Measurements from ENCODE around the gene ZNF777.

GRCh38 chr7:149475121-149476045 lies 14.5 kb upstream of the ZNF777 start:
- no peak for TF ChIP-seq CTCF (tag by site-specific recombination; IDR thresholded peaks at IDR 0.05)
- TF ChIP-seq KLF7 (tag by site-specific recombination; IDR thresholded peaks at IDR 0.05; ENCODE audit: borderline replicate concordance): no peak
- no peak for TF ChIP-seq ZNF580 (tag by site-specific recombination; IDR thresholded peaks at IDR 0.05)
- no peak for TF ChIP-seq YY1 (tag by site-specific recombination; IDR thresholded peaks at IDR 0.05)
- TF ChIP-seq ZNF837 (tag by site-specific recombination; IDR thresholded peaks at IDR 0.05): no peak
- TF ChIP-seq HOXA7 (CRISPR knock-in tag; IDR thresholded peaks at IDR 0.05; ENCODE audit: borderline replicate concordance): no peak
- no peak for TF ChIP-seq KLF10 (tag by site-specific recombination; IDR thresholded peaks at IDR 0.05)
- no peak for TF ChIP-seq MYNN (tag by site-specific recombination; IDR thresholded peaks at IDR 0.05; ENCODE audit: borderline replicate concordance)
